ENCODE data around the gene ATP5ME.

GRCh38 chr4:682490-683172, 8.6 kb upstream of the ATP5ME start:
- TF ChIP-seq CTCF (IDR thresholded peaks at IDR 0.05) = no peak
- no peak for TF ChIP-seq POLR2A (IDR thresholded peaks at IDR 0.05)

Data from right lobe of liver (tissue), 4 donors.